ENCODE results near the gene UPK1A. TPM values are rescaled to one million over a fixed set of nuclear protein-coding genes. Genes with fewer than 3 reads are reported as not detected.
"Not testable (repeated sequence)": the region's sequence is repeated elsewhere in the genome, so short reads cannot be mapped to it uniquely, and the experiment has no call there.

The UPK1A gene
- total and polyA plus RNA-seq, 9 of the 15 experiments (the other 6 are each of a cell fraction or from before 2014, with no cell fraction given): 0.06 to 0.13 TPM; not detected in 7

DNA sequence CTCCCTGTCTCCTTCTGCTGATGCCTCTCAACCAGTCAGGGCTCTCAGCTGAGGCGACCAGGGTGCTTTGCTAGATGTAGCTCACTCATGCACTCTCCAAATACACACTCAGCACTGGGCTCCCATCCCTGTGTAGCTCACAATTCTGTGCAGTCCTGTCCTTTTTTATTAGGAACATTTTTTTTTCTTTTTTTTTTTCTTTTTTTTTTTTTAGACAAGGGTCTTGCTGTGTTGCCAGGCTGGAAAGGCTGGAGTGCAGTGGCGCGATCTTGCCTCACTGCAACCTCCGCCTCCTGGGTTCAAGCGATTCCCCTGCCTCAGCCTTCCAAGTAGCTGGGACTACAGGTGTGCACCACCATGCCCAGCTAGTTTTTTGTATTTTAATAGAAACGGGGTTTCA, 11.5 kb upstream of the UPK1A start:
- H3K4me2 ChIP-seq (ENCODE audit: insufficient read depth, low read length); H2AFZ ChIP-seq (ENCODE audit: low read depth, low read length); FAIRE-seq; DNase-seq (ENCODE audit: extremely low read depth in 1 of 4, low spot score in 3 of 4); in situ Hi-C loops (cut with MboI); ATAC-seq; intact Hi-C loops (cut with micrococcal nuclease); H4K20me1 ChIP-seq (replicated peaks; ENCODE audit: control insufficient read depth, insufficient read depth, low read length); H3K4me1 ChIP-seq (replicated peaks in 1 of 2; ENCODE audit: control insufficient read depth in 2 of 2, insufficient read depth in 2 of 2, low read length in 2 of 2); CTCF ChIA-PET (ENCODE audit: low intra/inter-chr PET ratio); H3K9me1 ChIP-seq (ENCODE audit: control insufficient read depth, insufficient read depth, low read length); H3K4me3 ChIP-seq; BruUV-seq (replicated peaks); H3K27ac ChIP-seq (ENCODE audit: extremely low read depth, low read depth, low read length); H3K27me3 ChIP-seq (ENCODE audit: control insufficient read depth in 2 of 2, insufficient read depth in 2 of 2, low read length in 2 of 2); H3K9me3 ChIP-seq (replicated peaks; ENCODE audit: control insufficient read depth, insufficient read depth, low read depth, low read length): not testable (repeated sequence)
- WGBS (ENCODE audit: insufficient coverage, low coverage, missing lambda C conversion rate): 94% methylated on average over 4 of the region's 6 CpGs
- 0 out of 2 replicates have a peak, but pooled peaks have one; percentile 2 for TF ChIP-seq RBFOX2 (IDR thresholded peaks at IDR 0.05; ENCODE audit: low read depth, low read length)
- Histone ChIP-seq H3K9ac (ENCODE audit: insufficient read depth in 1 of 2, low read depth in 2 of 2, low read length in 2 of 2) (peak overlapping the region in 1 of 2 experiments; percentile 6; a peak in 1 of 4 replicates), H3K36me3 (ENCODE audit: control insufficient read depth, insufficient read depth, low read length) (peaks cover 73% of the 10 kb centered on the region; the same call in 2 of the 3 replicates), H3K79me2 (ENCODE audit: control insufficient read depth, insufficient read depth, low read length) (peaks cover 19% of the 10 kb centered on the region)
- POLR2A ChIA-PET: interaction anchor here (0.6 kb wide), 1 partner anchor 540 kb away, joined by 4 read pairs; no protein-coding TSS in a partner anchor

DNA sequence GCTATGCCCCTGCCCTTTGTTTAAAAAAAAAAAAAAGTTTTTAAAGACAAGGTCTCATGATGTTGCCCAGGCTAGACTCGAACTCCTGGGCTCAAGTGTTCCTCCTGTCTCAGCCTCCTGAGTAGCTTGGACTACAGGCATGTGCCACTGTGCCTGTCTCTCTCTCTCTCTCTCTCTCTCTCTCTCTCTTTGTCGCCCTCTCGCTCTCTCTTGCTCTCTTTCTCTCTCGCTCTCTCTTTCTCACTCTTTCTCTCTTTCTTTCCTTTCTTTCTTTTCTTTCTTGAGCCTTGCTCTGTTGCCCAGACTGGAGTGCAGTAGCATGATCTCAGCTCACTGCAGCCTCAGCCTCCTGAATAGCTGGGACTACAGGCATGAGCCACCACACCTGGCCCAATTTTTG, 10.7 kb upstream of the UPK1A start:
- WGBS (ENCODE audit: insufficient coverage, low coverage, missing lambda C conversion rate): no CpG with 5 or more reads among the region's 4 CpGs
- ATAC-seq: no peak
- no TSS peak for BruUV-seq (replicated peaks)
- H3K9ac ChIP-seq (ENCODE audit: insufficient read depth in 1 of 2, low read depth in 2 of 2, low read length in 2 of 2): no peak overlapping the region
- H3K79me2 ChIP-seq (ENCODE audit: control insufficient read depth, insufficient read depth, low read length): peaks cover 12% of the 10 kb centered on the region
- no peaks in the 10 kb centered on the region for H3K4me1 ChIP-seq (replicated peaks in 1 of 2; ENCODE audit: control insufficient read depth in 2 of 2, insufficient read depth in 2 of 2, low read length in 2 of 2)
- DNase-seq (ENCODE audit: extremely low read depth in 1 of 4, low spot score in 3 of 4): no peak
- CTCF ChIA-PET (ENCODE audit: low intra/inter-chr PET ratio): no interaction called here
- H3K4me2 ChIP-seq (ENCODE audit: insufficient read depth, low read length): no peak overlapping the region
- in situ Hi-C loops (cut with MboI) (no loop called here), intact Hi-C loops (cut with micrococcal nuclease) (no loop called here)
- no peaks in the 10 kb centered on the region for H3K9me1 ChIP-seq (ENCODE audit: control insufficient read depth, insufficient read depth, low read length)
- H3K9me3 ChIP-seq (replicated peaks; ENCODE audit: control insufficient read depth, insufficient read depth, low read depth, low read length): no peaks in the 10 kb centered on the region
- no peak overlapping the region for H3K27ac ChIP-seq (ENCODE audit: extremely low read depth, low read depth, low read length)
- H2AFZ ChIP-seq (ENCODE audit: low read depth, low read length): no peak overlapping the region
- no peak for FAIRE-seq
- H3K36me3 ChIP-seq (ENCODE audit: control insufficient read depth, insufficient read depth, low read length): peaks cover 66% of the 10 kb centered on the region; the same call in 2 of the 3 replicates
- no peak overlapping the region for H3K4me3 ChIP-seq
- peaks cover 6% of the 10 kb centered on the region for H4K20me1 ChIP-seq (replicated peaks; ENCODE audit: control insufficient read depth, insufficient read depth, low read length)
- POLR2A ChIA-PET: interaction anchor here (1.7 to 3.7 kb wide), 2 partner anchors 7 to 10 kb away, joined by 12 to 14 read pairs; partner anchors contain the start of gene COX6B1
- no peaks in the 10 kb centered on the region for H3K27me3 ChIP-seq (ENCODE audit: control insufficient read depth in 2 of 2, insufficient read depth in 2 of 2, low read length in 2 of 2)
- TF ChIP-seq SLC30A9 (CRISPR knock-in tag; IDR thresholded peaks at IDR 0.05) (no peak), ZNF436 (CRISPR knock-in tag; IDR thresholded peaks at IDR 0.05) (no peak), ZBTB1 (CRISPR knock-in tag; IDR thresholded peaks at IDR 0.05; ENCODE audit: borderline replicate concordance, low read depth) (no peak), SMAD2 (IDR thresholded peaks at IDR 0.05; ENCODE audit: low read depth, low read length) (no peak), KAT7 (CRISPR knock-in tag; IDR thresholded peaks at IDR 0.05; ENCODE audit: borderline replicate concordance) (no peak)
- TF ChIP-seq, protein P1, sequence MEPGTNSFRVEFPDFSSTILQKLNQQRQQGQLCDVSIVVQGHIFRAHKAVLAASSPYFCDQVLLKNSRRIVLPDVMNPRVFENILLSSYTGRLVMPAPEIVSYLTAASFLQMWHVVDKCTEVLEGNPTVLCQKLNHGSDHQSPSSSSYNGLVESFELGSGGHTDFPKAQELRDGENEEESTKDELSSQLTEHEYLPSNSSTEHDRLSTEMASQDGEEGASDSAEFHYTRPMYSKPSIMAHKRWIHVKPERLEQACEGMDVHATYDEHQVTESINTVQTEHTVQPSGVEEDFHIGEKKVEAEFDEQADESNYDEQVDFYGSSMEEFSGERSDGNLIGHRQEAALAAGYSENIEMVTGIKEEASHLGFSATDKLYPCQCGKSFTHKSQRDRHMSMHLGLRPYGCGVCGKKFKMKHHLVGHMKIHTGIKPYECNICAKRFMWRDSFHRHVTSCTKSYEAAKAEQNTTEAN (CRISPR knock-in tag; IDR thresholded peaks at IDR 0.05): no peak
- TF ChIP-seq, protein P2, sequence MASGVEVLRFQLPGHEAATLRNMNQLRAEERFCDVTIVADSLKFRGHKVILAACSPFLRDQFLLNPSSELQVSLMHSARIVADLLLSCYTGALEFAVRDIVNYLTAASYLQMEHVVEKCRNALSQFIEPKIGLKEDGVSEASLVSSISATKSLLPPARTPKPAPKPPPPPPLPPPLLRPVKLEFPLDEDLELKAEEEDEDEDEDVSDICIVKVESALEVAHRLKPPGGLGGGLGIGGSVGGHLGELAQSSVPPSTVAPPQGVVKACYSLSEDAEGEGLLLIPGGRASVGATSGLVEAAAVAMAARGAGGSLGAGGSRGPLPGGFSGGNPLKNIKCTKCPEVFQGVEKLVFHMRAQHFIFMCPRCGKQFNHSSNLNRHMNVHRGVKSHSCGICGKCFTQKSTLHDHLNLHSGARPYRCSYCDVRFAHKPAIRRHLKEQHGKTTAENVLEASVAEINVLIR (CRISPR knock-in tag; IDR thresholded peaks at IDR 0.05): no peak
- TF ChIP-seq, protein P3, sequence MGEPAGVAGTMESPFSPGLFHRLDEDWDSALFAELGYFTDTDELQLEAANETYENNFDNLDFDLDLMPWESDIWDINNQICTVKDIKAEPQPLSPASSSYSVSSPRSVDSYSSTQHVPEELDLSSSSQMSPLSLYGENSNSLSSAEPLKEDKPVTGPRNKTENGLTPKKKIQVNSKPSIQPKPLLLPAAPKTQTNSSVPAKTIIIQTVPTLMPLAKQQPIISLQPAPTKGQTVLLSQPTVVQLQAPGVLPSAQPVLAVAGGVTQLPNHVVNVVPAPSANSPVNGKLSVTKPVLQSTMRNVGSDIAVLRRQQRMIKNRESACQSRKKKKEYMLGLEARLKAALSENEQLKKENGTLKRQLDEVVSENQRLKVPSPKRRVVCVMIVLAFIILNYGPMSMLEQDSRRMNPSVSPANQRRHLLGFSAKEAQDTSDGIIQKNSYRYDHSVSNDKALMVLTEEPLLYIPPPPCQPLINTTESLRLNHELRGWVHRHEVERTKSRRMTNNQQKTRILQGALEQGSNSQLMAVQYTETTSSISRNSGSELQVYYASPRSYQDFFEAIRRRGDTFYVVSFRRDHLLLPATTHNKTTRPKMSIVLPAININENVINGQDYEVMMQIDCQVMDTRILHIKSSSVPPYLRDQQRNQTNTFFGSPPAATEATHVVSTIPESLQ (CRISPR knock-in tag; IDR thresholded peaks at IDR 0.05): no peak
- TF ChIP-seq, protein P4, sequence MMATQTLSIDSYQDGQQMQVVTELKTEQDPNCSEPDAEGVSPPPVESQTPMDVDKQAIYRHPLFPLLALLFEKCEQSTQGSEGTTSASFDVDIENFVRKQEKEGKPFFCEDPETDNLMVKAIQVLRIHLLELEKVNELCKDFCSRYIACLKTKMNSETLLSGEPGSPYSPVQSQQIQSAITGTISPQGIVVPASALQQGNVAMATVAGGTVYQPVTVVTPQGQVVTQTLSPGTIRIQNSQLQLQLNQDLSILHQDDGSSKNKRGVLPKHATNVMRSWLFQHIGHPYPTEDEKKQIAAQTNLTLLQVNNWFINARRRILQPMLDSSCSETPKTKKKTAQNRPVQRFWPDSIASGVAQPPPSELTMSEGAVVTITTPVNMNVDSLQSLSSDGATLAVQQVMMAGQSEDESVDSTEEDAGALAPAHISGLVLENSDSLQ (IDR thresholded peaks at IDR 0.05): no peak

Measured in K562 (cell line).